Measurements from ENCODE around the gene CD82.
"Not testable (repeated sequence)": the region's sequence is repeated elsewhere in the genome, so short reads cannot be mapped to it uniquely, and the experiment has no call there.

The CD82 gene

DNA sequence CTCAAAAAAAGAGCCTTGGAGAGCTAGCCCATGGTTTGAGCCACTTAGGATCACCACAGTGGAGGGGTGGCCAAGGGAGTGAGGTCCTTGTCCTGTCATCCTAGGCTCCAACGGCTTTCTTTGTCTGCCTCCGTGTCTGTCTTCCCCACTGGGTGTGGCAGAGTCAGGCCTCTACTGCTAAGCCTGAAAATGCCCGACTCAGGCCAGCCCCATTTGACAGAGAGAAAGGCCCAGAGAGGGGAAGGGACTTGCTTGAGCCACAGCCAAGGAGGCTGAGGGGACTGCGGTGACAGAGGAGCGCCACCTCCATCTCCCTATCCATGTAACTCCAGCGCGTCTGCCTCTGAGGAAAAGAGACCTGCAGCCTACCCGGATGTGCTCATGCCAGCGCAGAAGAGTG lies 27.8 kb upstream of the CD82 start:
- no peak overlapping the region for H3K4me3 Mint-ChIP-seq
- peaks cover 17% of the 10 kb centered on the region for H3K4me1 Mint-ChIP-seq
- TF ChIP-seq CTCF (IDR thresholded peaks at IDR 0.05; ENCODE audit: unreplicated experiment in 3 of 3): no peak
- H3K27me3 Mint-ChIP-seq (ENCODE audit: low read depth): peaks cover 27% of the 10 kb centered on the region
- H3K27ac Mint-ChIP-seq: no peak overlapping the region
- H3K9me3 Mint-ChIP-seq: no peaks in the 10 kb centered on the region
- no peaks in the 10 kb centered on the region for H3K36me3 Mint-ChIP-seq (ENCODE audit: low read depth)

- no peaks in the 10 kb centered on the region for H3K9me3 Mint-ChIP-seq
- peaks cover 27% of the 10 kb centered on the region for H3K27me3 Mint-ChIP-seq (ENCODE audit: low read depth)
- no peaks in the 10 kb centered on the region for H3K36me3 Mint-ChIP-seq (ENCODE audit: low read depth)
- TF ChIP-seq CTCF (IDR thresholded peaks at IDR 0.05; ENCODE audit: unreplicated experiment in 3 of 3): peak; percentile 97 to 99 (median 97)
- no peak overlapping the region for H3K4me3 Mint-ChIP-seq
- peaks cover 17% of the 10 kb centered on the region for H3K4me1 Mint-ChIP-seq
- H3K27ac Mint-ChIP-seq: peak overlapping the region in 2 of 3 experiments; percentile 35 to 51
Measured at GRCh38 chr11:44538375-44539054, 26.9 kb upstream of the CD82 start.

- no peaks in the 10 kb centered on the region for H3K9me3 Mint-ChIP-seq
- no peak overlapping the region for H3K27ac Mint-ChIP-seq
- peaks cover 13% of the 10 kb centered on the region for H3K4me1 Mint-ChIP-seq
Measured at GRCh38 chr11:44539971-44540370, 25.5 kb upstream of the CD82 start.

DNA sequence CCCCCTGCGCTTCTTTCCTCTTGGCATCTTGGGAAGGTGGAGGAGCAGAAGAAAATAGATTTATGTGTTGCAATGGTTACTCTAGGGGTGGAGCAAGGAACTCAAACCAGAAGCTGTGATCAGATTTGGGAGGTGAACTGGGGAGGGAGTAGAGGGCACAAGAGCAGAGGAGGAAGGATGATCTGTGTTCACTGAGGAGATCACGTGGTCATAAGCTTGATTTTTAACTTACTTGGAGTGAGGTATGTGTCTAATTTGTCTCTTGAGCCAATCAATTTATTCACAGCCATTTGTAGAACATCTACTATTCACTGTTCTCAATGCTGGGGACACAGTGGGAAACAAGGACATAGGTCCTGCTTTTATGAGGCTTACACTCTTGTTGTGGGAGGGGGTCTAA lies 24.8 kb upstream of the CD82 start:
- H3K4me3 Mint-ChIP-seq: no peak overlapping the region
- peaks cover 4% of the 10 kb centered on the region for H3K9me3 Mint-ChIP-seq
- H3K27me3 Mint-ChIP-seq (ENCODE audit: low read depth): peaks cover 12% of the 10 kb centered on the region
- H3K27ac Mint-ChIP-seq: no peak overlapping the region
- H3K4me1 Mint-ChIP-seq: peaks cover 10% of the 10 kb centered on the region
- no peaks in the 10 kb centered on the region for H3K36me3 Mint-ChIP-seq (ENCODE audit: low read depth)
- TF ChIP-seq CTCF (IDR thresholded peaks at IDR 0.05; ENCODE audit: unreplicated experiment in 3 of 3): no peak

More at GRCh38 chr11:44539971-44540370, 25.5 kb upstream of the CD82 start:
- Mint-ChIP-seq H3K4me3 (no peak overlapping the region), H3K36me3 (ENCODE audit: low read depth) (no peaks in the 10 kb centered on the region), H3K27me3 (ENCODE audit: low read depth) (peaks cover 16% of the 10 kb centered on the region)
- TF ChIP-seq CTCF (IDR thresholded peaks at IDR 0.05; ENCODE audit: unreplicated experiment in 3 of 3): no peak

DNA sequence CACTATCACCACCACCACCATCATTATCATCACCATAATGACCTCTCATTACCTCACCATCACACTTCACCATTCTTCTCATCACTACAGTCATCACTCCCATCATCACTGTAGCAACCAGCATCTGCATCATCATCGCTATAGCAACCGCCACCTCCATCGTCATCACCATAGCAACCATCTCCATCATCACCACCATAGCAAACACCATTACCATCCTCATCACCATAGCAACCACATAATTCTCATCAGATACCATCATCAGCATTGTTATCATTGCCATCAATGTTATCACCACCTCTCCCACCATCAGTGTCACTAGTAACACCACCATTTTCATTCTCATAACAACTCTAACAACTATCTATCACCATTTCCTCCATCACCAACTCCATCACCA lies 23.1 kb upstream of the CD82 start:
- Mint-ChIP-seq H3K27me3 (ENCODE audit: low read depth) (peaks cover 7% of the 10 kb centered on the region), H3K36me3 (ENCODE audit: low read depth) (no peaks in the 10 kb centered on the region), H3K4me3 (no peak overlapping the region), H3K27ac (no peak overlapping the region), H3K9me3 (peaks cover 8% of the 10 kb centered on the region), H3K4me1 (peaks cover 5% of the 10 kb centered on the region)
- TF ChIP-seq CTCF (IDR thresholded peaks at IDR 0.05; ENCODE audit: unreplicated experiment in 3 of 3): no peak

DNA sequence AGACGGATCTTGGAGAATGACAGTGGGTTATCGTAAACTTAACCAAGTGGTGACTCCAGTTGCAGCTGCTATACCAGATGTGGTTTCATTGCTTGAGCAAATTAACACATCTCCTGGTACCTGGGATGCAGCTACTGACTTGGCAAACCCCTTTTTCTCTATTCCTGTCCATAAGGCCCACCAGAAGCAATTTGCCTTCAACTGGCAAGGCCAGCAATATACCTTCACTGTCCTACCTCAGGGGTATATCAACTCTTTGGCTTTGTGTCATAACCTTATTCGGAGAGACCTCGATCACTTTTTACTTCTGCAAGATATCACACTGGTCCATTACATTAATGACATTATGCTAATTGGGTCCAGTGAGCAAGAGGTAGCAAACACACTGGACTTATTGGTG lies 18.5 kb upstream of the CD82 start:
- H3K4me3 Mint-ChIP-seq; H3K27ac Mint-ChIP-seq; H3K27me3 Mint-ChIP-seq (ENCODE audit: low read depth); H3K4me1 Mint-ChIP-seq; H3K36me3 Mint-ChIP-seq (ENCODE audit: low read depth): not testable (repeated sequence)
- peaks cover 12% of the 10 kb centered on the region for H3K9me3 Mint-ChIP-seq

- not testable (repeated sequence) for H3K27me3 Mint-ChIP-seq (ENCODE audit: low read depth); H3K4me3 Mint-ChIP-seq; H3K27ac Mint-ChIP-seq; H3K36me3 Mint-ChIP-seq (ENCODE audit: low read depth); H3K4me1 Mint-ChIP-seq
- H3K9me3 Mint-ChIP-seq: peaks cover 12% of the 10 kb centered on the region
Measured at GRCh38 chr11:44547534-44547933, 17.9 kb upstream of the CD82 start.
